Erythroblast (primary cell): ENCODE data around the gene SELL.

Experiments used
- GATA1 ChIP-seq: IDR thresholded peaks from 2 replicates; pipeline ENCODE4 v1.6.1; 2011; ENCODE audit warnings: low read depth, mild to moderate bottlenecking, control low read depth, low read length, moderate library complexity
- POLR2A ChIP-seq: IDR thresholded peaks from 2 replicates; pipeline ENCODE4 v1.6.1; 2011; ENCODE audit warnings: mild to moderate bottlenecking, low read length

GRCh38 chr1:169683661-169684060, 27.8 kb downstream of the SELL start:
- no peak for TF ChIP-seq POLR2A
- no peak for TF ChIP-seq GATA1
